Stimulated activated CD4-positive, alpha-beta T cell treated with anti-CD3 and anti-CD28 coated beads, Interleukin-15, amount 100 ng/mL, for 24 hours (primary cell): ENCODE results near the gene MRPS18B.

ENCODE experiments used
- DNase-seq: peaks from one replicate; pipeline ENCODE4 v3.0.0-alpha.2; 2020

MRPS18B gene

DNA sequence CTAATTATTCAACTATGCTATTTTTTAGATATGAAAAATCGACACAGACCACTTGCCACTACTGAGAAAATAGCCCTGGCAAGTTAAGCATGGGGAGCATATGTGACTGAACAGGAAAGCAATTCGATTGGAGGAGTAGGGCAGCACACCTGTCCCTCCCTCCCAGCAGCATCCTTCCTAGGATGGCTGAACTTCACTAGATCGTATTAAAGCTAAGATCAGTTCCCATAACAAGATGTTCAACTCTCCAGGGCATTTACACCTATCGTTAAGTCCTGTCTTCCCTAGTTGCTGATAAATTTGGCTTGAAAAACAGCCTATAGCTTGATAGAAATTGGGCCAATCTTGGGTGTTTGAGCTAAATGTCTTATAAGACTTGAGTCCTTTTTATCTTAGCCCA lies 7.6 kb upstream of the MRPS18B start:
- DNase-seq: no peak

DNA sequence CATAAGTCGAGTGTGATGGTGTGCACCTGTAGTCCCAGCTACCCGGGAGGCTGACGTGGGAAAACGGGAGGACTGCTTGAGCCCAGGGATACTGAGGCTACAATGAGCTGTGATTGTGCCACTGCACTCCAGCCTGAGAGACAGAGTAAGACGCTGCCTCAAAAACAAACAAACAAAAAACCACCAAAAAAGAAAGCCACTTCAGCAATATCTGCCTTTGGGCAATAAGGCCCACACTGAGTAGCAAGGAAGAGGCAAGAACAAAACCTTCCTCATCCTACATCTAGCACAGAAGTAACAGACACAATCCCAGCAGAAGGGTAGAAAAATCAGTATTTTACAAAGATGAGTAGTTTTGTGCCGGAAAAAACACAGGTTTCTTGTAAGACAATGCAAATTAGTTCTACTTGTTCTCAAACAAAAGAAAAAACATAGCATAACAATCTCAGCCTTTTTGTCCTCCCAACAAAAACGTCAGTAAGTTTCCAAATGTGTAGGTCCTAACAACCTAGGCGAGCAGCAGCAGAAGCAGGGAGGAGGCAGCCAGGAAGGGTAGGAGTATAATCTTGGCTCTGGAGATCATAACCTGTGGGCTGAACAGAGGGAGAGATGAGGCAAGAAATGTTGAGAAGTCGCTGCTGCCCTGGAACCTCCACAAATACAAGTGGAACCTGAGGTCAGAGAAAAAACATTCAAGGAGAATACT lies 6.3 kb upstream of the MRPS18B start:
- no peak for DNase-seq

DNA sequence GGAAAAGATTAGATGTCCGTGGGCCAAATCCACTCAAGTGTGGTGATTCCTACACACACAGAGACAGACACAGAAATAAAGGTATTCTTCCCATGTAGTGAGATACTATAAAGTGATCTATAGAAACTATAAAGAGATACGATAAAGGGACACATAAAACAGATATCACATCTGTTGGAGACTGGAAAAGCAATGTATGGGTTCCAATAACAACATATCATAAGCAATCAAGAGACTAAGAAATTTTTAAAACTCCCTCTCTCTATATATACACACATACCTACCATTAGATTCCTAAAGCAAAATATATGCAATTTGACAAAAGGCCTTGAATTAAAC lies 5.8 kb upstream of the MRPS18B start:
- no peak for DNase-seq

DNA sequence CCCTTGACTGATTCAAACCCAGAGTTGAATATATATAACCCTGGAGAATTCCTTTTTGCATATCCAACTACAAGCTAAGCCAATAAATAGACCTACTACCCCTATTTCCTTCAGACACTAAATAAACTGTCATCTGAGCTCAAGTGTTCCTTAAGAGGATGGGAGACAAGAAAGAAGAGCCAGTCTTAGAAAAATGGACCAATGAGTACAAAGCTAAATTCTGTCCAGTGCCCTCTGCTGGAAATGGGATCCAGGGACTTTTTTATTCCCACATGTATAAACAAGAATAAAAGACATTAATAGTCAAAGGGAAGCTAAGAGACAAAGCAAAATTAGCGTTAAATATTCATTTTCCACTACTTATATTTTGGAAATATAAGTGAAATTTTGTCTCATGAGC lies 5.4 kb upstream of the MRPS18B start:
- DNase-seq: no peak

DNA sequence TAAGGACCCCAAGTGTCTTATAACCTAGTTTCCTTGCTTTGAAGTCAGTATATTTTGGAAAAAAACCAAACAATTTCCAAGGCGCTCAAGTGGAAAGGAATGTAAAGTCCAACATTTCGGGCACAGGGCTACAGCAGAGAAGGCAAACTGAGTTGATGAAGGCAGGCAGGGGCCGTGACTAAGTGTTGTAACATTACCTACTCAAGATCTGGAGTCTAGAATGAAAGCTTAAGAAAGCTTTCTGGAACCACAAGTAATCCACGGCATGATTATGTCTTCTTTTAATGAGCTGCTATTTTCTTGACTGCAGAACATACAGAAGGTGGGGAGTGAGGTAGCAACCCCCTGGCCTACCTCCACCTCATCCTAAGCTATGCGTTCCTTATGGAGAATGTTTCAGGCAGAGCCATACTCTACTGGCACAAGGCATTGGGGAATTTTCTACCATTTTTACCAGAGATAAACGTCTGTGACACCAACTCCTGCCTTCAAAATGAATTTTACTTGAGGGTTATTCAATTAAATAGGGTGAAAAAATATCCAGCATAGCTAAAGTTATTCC lies 4.9 kb upstream of the MRPS18B start:
- DNase-seq: no peak

DNA sequence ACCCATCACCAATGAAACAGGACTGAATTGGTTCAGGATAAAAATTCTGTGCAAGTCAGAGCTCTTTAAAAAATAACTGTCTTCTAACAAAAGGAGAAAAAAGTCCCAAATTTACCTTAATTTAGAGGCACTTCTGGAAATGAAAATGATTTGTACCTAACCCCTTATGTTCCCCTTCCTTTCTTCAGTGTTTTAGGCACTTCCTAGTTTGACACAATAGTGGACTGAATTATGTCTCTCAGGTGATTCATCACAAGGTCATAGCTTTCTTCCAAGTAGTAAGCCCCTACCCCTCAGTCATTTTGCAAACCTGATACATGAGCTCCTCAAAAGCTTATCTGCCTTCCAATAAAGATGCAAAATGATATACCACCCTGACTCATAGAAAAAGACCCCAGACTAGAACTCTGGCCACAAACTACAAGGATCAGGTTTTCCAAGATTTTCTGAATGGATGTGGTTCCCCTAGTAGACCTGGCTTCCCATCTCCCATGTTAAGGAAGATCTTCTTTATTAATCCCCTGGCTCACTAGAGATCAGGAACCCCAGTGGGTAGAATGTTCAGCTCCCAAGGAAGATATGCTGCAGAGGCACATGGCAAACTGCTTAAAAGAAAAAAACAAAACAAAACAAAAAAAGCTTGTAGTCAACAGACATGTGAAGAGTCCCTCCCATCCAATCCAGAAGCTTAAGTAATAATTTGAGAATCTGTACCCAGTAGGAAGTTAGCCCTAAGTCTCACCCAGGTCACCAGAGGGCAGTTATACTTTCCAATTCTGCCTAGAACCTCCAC lies 4.2 kb upstream of the MRPS18B start:
- DNase-seq: no peak

DNA sequence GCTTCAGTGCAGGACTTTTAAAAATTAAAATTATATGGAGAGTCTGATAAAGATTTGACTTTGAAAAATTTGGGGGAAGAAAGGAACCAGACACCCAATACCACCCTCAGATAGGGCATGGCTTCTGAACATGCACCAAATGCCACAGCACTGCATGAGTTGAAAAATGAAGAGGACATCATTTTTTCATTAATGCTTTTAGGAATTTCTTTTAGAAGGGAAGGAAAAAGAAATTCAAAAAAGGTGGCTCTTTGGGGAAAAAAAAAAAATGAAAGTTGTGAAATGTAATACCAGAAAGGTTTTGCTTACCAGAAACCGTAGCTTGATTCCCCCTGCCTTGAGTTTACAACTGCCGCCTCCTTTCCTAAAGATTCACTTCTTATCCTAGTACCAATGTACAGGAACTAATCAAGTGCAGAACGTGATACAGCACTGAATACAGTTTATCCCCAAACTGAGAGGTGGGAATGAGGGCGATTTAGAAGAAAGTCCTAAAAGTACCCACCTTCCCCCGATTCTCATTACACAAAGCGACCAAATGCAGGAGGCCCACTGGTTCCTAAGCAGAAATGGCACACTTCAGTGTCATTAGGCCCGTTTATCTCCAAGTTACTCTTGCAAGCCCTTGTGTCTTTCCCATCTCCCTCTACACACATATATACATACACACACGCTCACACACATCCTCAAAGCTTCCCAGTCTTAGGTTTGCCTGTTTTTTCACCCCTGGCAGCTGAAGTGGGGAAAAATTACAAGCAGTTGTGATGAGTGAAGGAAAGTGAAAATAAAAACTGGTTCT lies 3.4 kb upstream of the MRPS18B start:
- DNase-seq: no peak

DNA sequence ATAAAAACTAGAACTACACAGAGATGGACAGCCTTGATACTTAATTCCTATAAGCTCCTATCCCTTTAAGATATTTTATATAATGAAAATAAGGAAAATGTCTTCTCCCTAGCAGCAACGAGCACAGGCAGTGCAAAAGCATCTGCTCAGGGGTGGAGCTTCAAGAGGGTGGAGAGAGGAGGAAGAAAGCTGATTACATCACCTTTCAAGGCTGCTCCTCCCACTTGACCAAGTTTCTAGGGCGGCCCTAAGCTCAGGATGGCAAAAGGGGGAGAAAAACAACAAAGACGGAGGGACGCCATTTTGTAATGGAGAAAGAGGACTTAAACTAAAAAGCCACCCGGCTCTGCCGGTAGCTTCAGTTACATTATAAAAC lies 2.8 kb upstream of the MRPS18B start:
- peak; percentile 87 for DNase-seq

DNA sequence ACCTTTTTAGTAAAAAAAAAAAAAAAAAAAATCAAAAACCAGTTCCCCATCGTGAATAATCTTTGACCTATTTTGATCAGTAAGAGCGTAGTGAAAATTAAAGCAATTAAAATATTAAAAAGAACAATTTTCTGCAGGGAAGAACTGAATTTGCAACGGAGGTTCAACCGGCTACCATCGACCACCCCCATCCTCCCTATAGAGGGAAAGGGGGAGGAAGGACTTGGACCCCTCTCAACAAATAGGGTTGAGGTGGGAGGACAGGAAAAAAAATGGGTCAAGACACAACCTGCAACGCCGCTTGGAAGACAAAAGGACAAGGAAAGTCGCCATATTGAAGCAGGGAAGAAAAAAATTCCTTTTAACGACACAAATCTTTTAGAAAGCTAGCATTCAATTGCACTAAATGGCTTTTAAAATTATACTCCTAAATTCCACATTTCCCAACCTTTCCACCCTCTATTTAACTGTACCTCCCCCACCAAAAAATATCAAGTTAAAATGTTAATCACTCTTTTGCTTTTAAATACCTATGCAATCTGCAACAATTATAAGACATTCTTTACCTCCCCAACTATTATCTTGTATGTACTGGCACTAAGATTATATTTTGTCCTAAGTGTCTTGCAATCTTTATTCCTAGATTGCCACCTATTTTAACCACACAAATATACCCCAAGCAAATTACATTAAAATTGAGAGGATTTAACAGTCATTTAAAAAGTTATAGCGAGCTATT lies 2.3 kb upstream of the MRPS18B start:
- DNase-seq: peak; percentile 47

DNA sequence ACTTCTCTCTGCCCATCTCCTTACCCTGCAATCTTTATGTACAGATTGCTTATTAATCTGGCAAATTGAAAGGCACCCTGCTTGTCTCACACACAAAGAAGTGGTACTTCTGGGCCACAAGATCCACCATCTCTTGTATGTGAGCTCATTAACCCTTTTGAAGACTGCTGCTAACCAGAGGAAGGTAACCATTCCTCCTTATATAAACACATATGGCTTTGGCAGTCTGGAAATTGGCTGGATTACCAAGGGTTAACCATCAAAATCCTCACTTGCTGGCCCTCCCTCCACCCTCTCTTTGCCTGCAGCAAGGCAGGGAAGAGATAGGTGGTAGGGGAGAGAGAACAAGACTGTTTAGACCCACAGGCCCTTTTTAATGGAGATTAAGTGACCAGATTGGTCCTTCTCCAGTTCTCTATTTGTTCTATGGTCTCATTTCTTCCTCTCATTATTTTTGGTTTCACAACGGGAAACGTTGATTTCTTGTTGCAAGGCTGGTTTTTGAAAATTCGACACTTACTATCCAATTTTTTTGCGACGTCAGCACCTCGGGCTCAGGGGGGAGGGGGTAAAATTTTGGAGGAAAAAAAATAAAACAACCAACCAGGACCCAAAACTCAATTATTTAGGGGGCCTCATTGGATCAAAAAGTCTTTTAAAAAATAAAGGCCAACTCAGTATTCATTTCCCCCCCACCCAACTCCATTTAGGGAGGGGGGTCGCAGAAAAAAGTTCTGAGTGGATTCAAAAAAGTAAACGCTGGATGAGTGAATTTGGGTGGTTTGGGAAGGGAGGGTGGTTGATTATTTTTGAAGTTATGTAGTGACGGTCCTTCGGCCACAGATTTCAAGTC lies 1.5 kb upstream of the MRPS18B start:
- DNase-seq: no peak

DNA sequence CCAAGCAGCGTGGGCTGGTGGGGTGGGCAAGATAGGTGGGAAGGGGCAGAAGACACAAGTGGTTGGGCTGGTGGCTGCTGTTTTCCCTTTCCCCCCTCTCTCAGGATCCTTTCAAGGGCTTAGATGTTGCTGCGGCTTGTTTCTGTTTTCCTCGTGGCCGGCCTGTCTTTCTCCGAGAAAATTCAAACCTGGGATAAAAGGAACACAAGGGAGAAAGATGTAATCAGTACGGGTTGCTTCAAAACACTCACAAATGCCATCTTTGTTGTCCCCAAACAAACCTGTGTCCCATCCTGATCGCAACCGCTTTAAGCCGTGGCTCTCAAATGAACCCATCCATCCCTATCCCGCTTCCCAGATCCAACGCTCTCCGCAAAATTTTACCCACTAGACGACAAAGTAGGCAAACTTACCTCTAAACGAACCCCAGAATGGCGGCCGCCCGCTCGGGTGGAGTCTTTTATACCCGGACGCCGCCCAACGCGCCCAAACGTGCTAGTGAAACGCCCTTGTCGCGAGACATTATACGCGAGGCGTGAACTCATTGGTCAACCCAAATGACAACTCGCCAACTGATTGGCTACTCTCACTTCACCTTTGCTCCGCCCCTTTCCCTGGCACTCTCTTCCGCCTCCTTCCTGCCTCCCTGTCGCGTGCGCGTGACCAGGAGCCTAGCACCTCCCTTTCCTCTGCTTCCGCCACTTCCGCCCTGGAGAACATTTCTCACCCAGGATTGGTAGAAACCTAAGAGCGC lies 652 bp upstream of the MRPS18B start, which contains the start of gene PPP1R10:
PPP1R10 (minus strand) TSS at position 433 of the 754 bp plus-strand sequence. CDS start 7,299 bp downstream, outside the sequence.
- peak; percentile 97 for DNase-seq

DNA sequence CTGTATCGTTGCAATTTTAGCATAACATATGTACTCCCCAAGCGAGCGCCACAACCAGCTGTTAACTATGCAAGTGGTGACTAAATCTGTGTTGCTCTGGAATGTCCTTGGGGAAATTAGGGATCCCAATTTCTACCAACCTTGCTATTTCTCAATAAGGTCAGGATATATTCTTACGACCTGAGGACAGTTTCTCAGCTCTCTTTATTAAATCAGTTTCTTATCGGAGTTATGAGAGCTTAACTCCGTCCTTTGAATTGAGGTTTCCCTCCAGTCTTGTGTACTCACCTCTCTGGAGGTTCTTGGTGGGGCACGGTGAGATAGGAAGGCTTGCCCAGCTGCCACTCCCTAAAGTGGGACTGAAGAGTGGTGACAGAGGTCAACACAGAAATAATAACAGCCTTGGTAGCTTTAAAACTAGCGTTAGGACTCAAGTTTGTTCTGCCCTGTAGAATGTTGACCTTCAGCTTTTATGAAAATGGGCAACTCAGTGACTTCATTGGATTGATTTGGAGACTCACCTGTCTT lies 694 bp downstream of the MRPS18B start:
- no peak for DNase-seq

DNA sequence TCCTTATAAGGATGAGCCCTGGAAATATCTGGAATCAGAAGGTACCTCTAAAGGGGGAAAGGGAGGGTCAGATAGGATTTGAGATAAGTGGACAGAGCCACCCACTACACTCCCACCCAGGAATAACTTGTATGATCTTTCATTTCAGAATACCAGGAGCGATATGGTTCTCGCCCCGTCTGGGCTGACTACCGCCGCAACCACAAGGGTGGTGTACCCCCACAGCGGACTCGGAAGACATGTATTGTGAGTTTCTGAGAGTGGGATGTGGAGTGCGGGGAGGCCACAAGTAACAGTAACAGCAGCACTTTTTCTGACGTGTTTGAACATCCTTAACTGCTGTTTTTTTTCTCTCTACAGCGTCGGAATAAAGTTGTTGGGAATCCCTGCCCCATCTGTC lies 1.9 kb downstream of the MRPS18B start:
- no peak for DNase-seq

DNA sequence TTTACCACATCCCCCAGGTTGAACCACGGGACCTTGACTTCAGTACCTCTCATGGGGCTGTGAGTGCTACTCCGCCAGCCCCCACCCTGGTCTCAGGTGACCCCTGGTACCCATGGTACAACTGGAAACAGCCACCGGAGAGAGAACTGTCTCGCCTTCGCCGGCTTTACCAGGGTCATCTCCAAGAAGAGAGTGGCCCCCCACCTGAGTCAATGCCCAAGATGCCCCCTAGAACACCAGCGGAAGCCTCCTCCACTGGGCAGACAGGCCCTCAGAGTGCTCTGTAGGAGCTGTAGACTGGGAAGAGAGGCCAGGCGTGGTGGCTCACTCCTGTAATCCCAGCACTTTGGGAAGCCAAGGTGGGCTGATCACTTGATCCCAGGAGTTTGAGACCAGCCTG lies 7.9 kb downstream of the MRPS18B start:
- DNase-seq: no peak

DNA sequence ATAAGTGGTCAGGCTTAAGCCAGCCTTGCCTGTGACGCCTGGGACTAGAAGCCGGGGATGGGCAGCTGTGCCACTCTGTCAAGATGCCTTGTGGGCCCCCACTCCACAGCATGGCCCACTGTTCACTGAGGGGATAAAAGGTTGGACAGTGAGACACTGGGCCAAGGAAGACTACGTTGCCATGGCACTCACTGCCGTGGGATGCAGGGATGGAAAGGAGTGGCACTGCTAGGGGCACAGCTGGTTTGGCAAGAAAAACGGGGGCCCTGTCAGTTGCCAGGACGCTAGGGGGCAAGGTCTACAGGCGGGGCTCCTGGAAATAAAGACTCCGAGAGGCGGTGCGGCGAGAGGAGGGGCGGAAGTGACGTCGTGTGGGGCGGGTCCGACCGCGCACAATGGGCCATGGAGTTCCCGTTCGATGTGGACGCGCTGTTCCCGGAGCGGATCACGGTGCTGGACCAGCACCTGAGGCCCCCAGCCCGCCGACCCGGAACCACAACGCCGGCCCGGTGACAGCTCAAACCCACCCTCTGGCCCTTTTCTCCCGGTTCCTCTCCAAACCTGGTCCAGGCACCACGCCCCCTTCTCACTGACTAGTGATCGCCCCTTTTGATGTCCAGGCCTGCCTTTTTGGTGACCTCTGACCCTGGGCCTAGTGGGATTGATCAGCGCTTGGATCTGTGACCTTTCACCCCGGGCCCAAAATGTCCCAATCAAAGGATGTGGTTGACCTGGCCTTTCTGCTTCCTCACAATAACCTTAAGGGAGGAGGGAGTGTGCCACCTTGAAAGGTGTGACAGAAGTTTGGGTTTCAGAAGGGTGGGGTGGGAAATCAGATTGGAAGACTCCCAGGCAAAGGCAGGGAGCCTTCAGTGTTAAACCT lies 9.1 kb downstream of the MRPS18B start, which contains the start of gene ATAT1:
ATAT1 (plus strand) TSS at position 391 of the 883 bp plus-strand sequence.
- peak; percentile 92 for DNase-seq

DNA sequence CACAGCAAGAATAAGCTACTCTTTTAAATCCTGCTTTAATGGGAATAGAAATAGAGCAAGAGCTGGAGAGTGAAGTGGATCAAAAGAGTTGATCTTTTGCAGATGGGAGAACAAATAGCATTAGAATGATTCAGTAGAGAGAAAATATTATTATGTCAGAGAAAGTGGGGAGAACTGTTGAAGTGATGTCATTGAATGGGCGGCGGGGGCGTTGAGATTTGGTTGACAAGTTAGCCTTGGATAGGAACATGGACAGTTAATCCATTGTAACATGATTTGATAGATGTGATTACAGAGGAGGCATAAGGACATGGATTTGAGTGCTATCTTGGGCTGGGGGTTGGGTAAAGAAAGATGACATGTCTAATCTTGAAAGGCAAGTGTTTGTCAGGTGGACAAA lies 18.2 kb downstream of the MRPS18B start:
- DNase-seq: no peak

DNA sequence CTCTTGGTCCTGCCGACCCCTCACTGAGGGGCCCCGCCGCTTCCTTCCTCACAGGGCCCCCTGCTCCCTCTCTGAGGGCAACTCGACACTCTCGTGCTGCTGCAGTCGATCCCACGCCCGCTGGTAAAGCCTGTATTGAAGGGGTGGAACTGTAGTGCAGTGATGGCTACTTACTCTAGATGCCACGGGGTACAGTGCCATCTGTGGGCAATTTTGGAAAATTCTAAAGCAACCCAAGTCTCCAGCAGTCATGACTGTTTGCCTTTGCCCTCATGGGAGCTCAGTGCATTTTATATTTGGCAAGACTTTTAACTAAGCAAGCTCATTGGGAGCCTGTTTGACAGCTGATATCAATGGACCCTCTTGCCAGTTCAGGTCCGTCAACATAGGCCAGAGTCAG lies 22.8 kb downstream of the MRPS18B start:
- DNase-seq: no peak

DNA sequence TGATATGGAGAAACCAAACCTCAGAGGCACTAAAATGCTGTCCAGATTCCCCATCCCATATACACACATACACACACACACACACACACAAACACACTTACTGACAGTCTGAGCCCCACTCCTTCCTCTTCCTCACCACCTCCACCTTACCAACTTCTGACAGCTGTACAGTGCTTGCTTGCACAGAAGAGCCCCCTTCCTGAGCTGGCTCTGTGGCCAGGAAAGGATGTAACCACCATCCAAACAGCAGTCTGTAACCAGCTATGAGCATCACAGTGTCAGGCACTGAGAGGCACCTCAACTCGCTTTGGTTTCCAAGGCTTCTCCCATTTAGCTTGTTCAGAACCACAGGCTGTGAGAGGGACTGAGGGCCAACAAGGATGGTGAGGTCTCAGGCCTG lies 23.4 kb downstream of the MRPS18B start:
- no peak for DNase-seq

DNA sequence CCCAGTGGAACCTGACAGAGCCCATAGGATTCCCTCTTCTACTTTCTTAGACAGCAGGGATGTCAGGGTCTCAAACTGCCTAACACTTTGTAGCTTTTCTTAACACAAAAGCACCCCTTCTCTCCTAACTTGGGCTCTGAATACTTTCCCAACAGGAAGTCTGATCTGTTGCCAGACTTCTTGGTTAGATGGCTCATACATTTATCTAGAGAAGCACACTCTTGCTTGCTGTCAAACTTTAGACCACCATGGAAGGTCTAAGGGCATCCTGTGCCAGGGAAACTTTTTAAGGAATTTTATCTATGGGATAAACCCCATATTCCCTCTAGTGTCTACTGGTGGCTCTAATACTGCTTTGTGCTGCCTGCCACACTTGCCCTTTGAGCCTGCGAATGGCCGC lies 26.0 kb downstream of the MRPS18B start:
- DNase-seq: no peak

DNA sequence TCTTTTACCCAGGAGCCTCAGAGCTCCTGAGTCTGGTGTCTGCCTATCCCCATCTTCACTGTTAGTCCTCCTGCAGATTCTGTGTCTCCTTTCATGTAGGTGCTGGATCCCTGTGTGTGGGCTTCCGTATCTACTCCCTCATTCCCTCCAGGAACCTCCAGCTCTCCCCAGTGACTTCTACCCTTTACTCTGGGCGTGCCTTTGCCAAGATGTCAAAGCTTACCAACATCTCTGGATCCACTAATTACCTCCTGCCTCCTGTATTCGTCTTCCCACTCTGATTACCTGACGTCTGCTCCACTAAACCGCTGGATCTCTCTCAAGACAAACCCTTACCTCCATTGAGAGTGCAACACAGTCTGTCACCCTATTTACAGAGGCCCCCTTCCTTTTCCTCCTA lies 27.1 kb downstream of the MRPS18B start:
- no peak for DNase-seq
